ENCODE measurements around the gene DKK3.

Gene DKK3

DNA sequence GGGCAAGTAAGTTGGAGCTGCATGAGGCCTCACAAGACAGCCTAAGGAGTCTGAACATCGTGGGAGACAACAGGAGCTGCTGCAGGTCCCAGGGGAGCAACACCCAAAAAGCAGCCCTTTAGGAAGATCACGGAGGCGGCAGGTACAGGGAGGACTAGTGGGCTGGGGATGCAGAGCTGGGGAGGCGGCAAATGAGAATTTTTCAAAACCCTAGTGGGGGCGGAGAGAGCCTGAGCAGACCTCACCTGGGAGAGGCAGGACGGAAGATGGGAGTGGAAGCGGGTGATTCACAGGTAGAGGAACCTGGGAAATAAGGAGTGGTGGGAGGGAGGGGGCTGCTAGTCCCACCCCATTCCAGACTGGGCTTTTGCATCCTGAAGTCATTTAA, 42.1 kb downstream of the DKK3 start:
- no peak overlapping the region for H3K4me3 ChIP-seq (ENCODE audit: low read length)
- no peak for DNase-seq (ENCODE audit: low read depth)
- TF ChIP-seq, protein P1, sequence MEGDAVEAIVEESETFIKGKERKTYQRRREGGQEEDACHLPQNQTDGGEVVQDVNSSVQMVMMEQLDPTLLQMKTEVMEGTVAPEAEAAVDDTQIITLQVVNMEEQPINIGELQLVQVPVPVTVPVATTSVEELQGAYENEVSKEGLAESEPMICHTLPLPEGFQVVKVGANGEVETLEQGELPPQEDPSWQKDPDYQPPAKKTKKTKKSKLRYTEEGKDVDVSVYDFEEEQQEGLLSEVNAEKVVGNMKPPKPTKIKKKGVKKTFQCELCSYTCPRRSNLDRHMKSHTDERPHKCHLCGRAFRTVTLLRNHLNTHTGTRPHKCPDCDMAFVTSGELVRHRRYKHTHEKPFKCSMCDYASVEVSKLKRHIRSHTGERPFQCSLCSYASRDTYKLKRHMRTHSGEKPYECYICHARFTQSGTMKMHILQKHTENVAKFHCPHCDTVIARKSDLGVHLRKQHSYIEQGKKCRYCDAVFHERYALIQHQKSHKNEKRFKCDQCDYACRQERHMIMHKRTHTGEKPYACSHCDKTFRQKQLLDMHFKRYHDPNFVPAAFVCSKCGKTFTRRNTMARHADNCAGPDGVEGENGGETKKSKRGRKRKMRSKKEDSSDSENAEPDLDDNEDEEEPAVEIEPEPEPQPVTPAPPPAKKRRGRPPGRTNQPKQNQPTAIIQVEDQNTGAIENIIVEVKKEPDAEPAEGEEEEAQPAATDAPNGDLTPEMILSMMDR (conservative IDR thresholded peaks at IDR 0.05; ENCODE audit: low read depth, low read length): no peak

- no peak overlapping the region for H3K4me3 ChIP-seq (ENCODE audit: low read length)
- no peak for DNase-seq (ENCODE audit: low read depth)
- TF ChIP-seq, protein P1 (conservative IDR thresholded peaks at IDR 0.05; ENCODE audit: low read depth, low read length): no peak
Observed at GRCh38 chr11:11965656-11966353, 42.6 kb downstream of the DKK3 start.

GRCh38 chr11:11965192-11965591, 43.2 kb downstream of the DKK3 start:
- DNase-seq (ENCODE audit: low read depth): no peak
- TF ChIP-seq, protein P1 (conservative IDR thresholded peaks at IDR 0.05; ENCODE audit: low read depth, low read length): no peak
- no peak overlapping the region for H3K4me3 ChIP-seq (ENCODE audit: low read length)

DNA sequence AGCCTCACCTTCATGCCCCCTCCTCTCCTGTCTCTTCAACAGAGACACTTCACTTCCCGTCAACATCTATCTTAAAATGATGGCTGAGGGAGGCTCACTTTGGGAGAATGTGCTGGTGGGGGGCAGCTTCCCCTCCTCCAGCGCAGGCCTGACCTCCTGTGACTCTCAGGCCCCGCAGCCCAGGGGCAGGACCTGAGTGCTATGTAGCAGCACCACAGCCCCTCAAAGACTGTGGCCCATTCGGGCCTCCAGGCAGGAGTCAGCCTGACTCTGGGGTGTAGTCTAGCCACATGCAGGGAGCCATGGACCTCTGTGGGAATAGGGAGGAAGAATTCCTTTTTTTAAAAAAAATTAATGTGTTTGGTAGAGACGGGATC, 43.7 kb downstream of the DKK3 start:
- no peak for DNase-seq (ENCODE audit: low read depth)
- H3K4me3 ChIP-seq (ENCODE audit: low read length): no peak overlapping the region
- TF ChIP-seq, protein P1 (conservative IDR thresholded peaks at IDR 0.05; ENCODE audit: low read depth, low read length): no peak

DNA sequence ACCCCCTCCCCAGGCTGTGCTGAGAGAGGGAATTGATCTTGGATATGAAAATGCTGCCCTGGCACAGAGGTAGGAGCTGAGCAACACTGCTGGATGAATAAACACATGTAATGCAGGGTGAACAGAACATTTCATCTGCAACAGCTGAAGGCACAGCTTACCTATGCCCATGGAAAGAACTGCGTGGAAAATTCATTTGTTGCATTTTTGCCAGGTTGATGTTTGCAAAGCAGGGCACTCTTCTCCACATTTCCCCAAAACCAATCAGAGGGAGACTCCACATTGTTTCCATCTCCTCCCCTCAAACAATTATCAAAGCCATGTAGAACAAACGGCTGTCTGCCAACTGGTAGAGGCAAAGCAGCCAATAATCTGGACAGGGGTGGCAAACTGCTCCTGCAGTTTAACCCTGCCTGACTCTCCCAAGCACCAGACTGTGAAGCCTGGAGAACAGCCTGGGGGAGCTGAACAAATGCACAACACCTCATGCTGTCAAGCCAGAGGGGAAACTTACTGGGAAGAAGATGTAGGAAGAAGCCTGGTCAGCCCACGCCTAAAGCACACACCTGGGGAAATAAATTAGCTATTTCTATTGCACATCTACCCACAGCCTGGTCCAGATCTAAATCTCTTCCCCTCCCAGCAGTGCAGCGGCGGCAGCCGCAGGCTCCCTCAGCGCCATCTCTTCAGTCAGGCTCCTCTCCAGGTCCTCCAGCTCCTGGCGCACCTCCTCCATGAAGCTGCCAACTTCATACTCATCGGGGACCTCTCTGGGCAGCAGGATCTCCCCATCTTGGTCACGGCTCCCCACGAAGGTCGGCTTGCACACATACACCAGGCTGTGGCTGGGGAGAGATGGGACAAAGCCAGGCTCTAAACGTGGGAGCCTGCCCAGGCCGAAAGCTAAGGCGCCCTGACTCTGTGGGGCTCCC, 44.3 kb downstream of the DKK3 start:
- no peak overlapping the region for H3K4me3 ChIP-seq (ENCODE audit: low read length)
- TF ChIP-seq, protein P1 (conservative IDR thresholded peaks at IDR 0.05; ENCODE audit: low read depth, low read length): no peak
- no peak for DNase-seq (ENCODE audit: low read depth)

- DNase-seq (ENCODE audit: low read depth): no peak
- TF ChIP-seq, protein P1 (conservative IDR thresholded peaks at IDR 0.05; ENCODE audit: low read depth, low read length): no peak
- no peak overlapping the region for H3K4me3 ChIP-seq (ENCODE audit: low read length)
Observed at GRCh38 chr11:11963067-11963466, 45.4 kb downstream of the DKK3 start.
